Left lung (tissue), 10 donors: Measurements from ENCODE around the gene TPST2. TPM values are rescaled to one million over a fixed set of nuclear protein-coding genes. Genes with fewer than 3 reads are reported as not detected.

Experiments
- ATAC-seq: fragments of 200-7000 bp; cut with Tn5 transposase; one replicate; pipeline ENCODE4 v1.9.1; 2020; ENCODE audit warnings: moderate library complexity
- DNase-seq, 4 donors: peaks; one replicate each; pipeline ENCODE4 v3.0.0-alpha.2; 2013 to 2020
- H3K27ac ChIP-seq, 2 donors: fragments of 200-600 bp; sonication (generic) in 1 of 2; one replicate each; pipeline versions ENCODE4 v1.5.0 to v1.8.0; 2020 to 2021
- H3K27me3 ChIP-seq, 2 donors: fragments of 200-600 bp; sonication (generic) in 1 of 2; one replicate each; pipeline versions ENCODE4 v1.5.0 to v1.8.0; 2020 to 2021
- H3K36me3 ChIP-seq, 2 donors: fragments of 200-600 bp; sonication (generic) in 1 of 2; one replicate each; pipeline versions ENCODE4 v1.5.0 to v1.8.0; 2020 to 2021
- H3K4me1 ChIP-seq, 2 donors: fragments of 200-600 bp; one replicate each; pipeline ENCODE4 v1.8.0; 2021
- H3K4me3 ChIP-seq, 2 donors: fragments of 200-600 bp; sonication (generic) in 1 of 2; one replicate each; pipeline versions ENCODE4 v1.5.0 to v1.8.0; 2020 to 2021; ENCODE audit warnings: mild to moderate bottlenecking in 1 of 2
- H3K9me3 ChIP-seq, 2 donors: fragments of 200-600 bp; sonication (generic) in 1 of 2; one replicate each; pipeline versions ENCODE4 v1.5.0 to v1.8.0; 2020 to 2021
- CTCF ChIP-seq, 2 donors: fragments of 200-600 bp; sonication (generic) in 1 of 2; IDR thresholded peaks; one replicate each; pipeline versions ENCODE4 v1.5.0 to v1.8.0; 2021; ENCODE audit warnings: antibody characterized with exemption in 2 of 2
- intact Hi-C, 2 donors: fragments of 100-400 bp; cut with DNase I; formaldehyde crosslinking; loops; one replicate each; pipeline versions ENCODE4 v1.11.2 to v1.14.2; 2022
- polyA plus RNA-seq, 6 donors: library from polyadenylated mRNA; unstranded; fragments of 120-200 nt; gene quantifications; one replicate each; pipeline ENCODE4 v1.2.1, GENCODE V29; 2013; ENCODE audit not compliant: insufficient read length in 6 of 6
- total RNA-seq, 2 donors: library from RNA; stranded (reverse); fragmentation: NEBNext Ultra II Directional; extraction: Animal tissue kit (Norgen Biotek cat#: 25700); gene quantifications; one replicate each; pipeline ENCODE4 v1.2.1, GENCODE V29; 2021
- donor health status: DM: no; HTN: yes; CAD: no.
- donor health status: DM: no; HTN: no; CAD: no.

The TPST2 gene
- total and polyA plus RNA-seq, 8 donors = 23.3 to 69.0 (median 29.0) TPM

- Histone ChIP-seq H3K4me1 (peaks cover 17 to 48% of the 10 kb centered on the region in 2 donors), H3K4me3 (no peak overlapping the region), H3K9me3 (no peaks in the 10 kb centered on the region), H3K27me3 (no peaks in the 10 kb centered on the region), H3K36me3 (peaks cover 0 to 11% of the 10 kb centered on the region in 2 donors), H3K27ac (no peak overlapping the region)
- no peak for TF ChIP-seq CTCF (IDR thresholded peaks at IDR 0.05)
- DNase-seq (no peak), ATAC-seq (peak; percentile 16)
- intact Hi-C loops = no loop called here
Observed at GRCh38 chr22:26553056-26553752, 36.7 kb downstream of the TPST2 start.

- peaks cover 0 to 8% of the 10 kb centered on the region in 2 donors for H3K36me3 ChIP-seq
- no peaks in the 10 kb centered on the region for H3K27me3 ChIP-seq
- no peak overlapping the region for H3K27ac ChIP-seq
- H3K4me3 ChIP-seq = no peak overlapping the region
- intact Hi-C loops = no loop called here
- no peaks in the 10 kb centered on the region for H3K9me3 ChIP-seq
- ATAC-seq = no peak
- H3K4me1 ChIP-seq = peaks cover 17 to 54% of the 10 kb centered on the region in 2 donors
- TF ChIP-seq CTCF (IDR thresholded peaks at IDR 0.05) = no peak
- no peak for DNase-seq
Observed at GRCh38 chr22:26552466-26552865, 37.5 kb downstream of the TPST2 start.

- no peaks in the 10 kb centered on the region for H3K36me3 ChIP-seq
- TF ChIP-seq CTCF (IDR thresholded peaks at IDR 0.05) = no peak
- ATAC-seq = no peak
- H3K4me3 ChIP-seq = no peak overlapping the region
- peak overlapping the region; percentile 60 to 78 for H3K27ac ChIP-seq
- DNase-seq = no peak
- intact Hi-C loops = no loop called here
- peaks cover 24 to 63% of the 10 kb centered on the region in 2 donors for H3K4me1 ChIP-seq
- no peaks in the 10 kb centered on the region for H3K27me3 ChIP-seq
- no peaks in the 10 kb centered on the region for H3K9me3 ChIP-seq
Observed at GRCh38 chr22:26551568-26551967, 38.4 kb downstream of the TPST2 start.

GRCh38 chr22:26550498-26551033, 39.4 kb downstream of the TPST2 start:
- Histone ChIP-seq H3K4me1 (peaks cover 27 to 73% of the 10 kb centered on the region in 2 donors), H3K9me3 (no peaks in the 10 kb centered on the region), H3K4me3 (no peak overlapping the region), H3K27me3 (no peaks in the 10 kb centered on the region), H3K27ac (peak overlapping the region; percentile 60 to 78), H3K36me3 (no peaks in the 10 kb centered on the region)
- intact Hi-C loops = no loop called here
- DNase-seq (peak; percentile 16 to 84 (median 65)), ATAC-seq (peak; percentile 81)
- TF ChIP-seq CTCF (IDR thresholded peaks at IDR 0.05) = no peak

GRCh38 chr22:26549902-26550497, 39.9 kb downstream of the TPST2 start:
- Histone ChIP-seq H3K36me3 (no peaks in the 10 kb centered on the region), H3K4me3 (no peak overlapping the region), H3K27me3 (no peaks in the 10 kb centered on the region), H3K27ac (peak overlapping the region; percentile 60 to 78), H3K4me1 (peaks cover 27 to 72% of the 10 kb centered on the region in 2 donors), H3K9me3 (no peaks in the 10 kb centered on the region)
- ATAC-seq (no peak), DNase-seq (no peak)
- no peak for TF ChIP-seq CTCF (IDR thresholded peaks at IDR 0.05)
- intact Hi-C loops = no loop called here
